WTC11 (cell line): Measurements from ENCODE around the gene MCCC1. TPM values are rescaled to one million over a fixed set of nuclear protein-coding genes. Genes with fewer than 3 reads are reported as not detected.

Source experiments
- ATAC-seq: fragments of 200-7000 bp; cut with Tn5 transposase; 2 replicates; pipeline ENCODE4 v1.10.0; 2021; ENCODE audit warnings: mild to moderate bottlenecking, moderate library complexity
- CTCF ChIA-PET: fragments of 300-600 bp; sonication (Branson Sonifier 250); formaldehyde crosslinking; loops from one replicate; lab custom pipeline; 2021; ENCODE audit warnings: antibody characterized with exemption; lab: Charles Lee
- POLR2A ChIA-PET: fragments of 350-600 bp; sonication (Branson Sonifier 250); formaldehyde crosslinking; loops from one replicate; lab custom pipeline; 2021; ENCODE audit warnings: antibody characterized with exemption; lab: Charles Lee
- DNase-seq: peaks from one replicate; pipeline ENCODE4 v3.0.0; 2021; ENCODE audit warnings: low spot score
- H3K27ac Mint-ChIP-seq: 2 replicates; pipeline ENCODE4 v1.8.0; 2021; ENCODE audit warnings: mixed read lengths
- H3K27me3 Mint-ChIP-seq: 2 replicates; pipeline ENCODE4 v1.8.0; 2021; ENCODE audit warnings: low read depth, mild to moderate bottlenecking, moderate library complexity, mixed read lengths
- H3K36me3 Mint-ChIP-seq: 2 replicates; pipeline ENCODE4 v1.8.0; 2021; ENCODE audit warnings: mixed read lengths
- H3K4me1 Mint-ChIP-seq: 2 replicates; pipeline ENCODE4 v1.8.0; 2022; ENCODE audit warnings: mixed read lengths
- H3K4me3 Mint-ChIP-seq: 2 replicates; pipeline ENCODE4 v1.8.0; 2021; ENCODE audit warnings: mild to moderate bottlenecking, moderate library complexity, mixed read lengths
- H3K9me3 Mint-ChIP-seq: 2 replicates; pipeline ENCODE4 v1.8.0; 2021; ENCODE audit warnings: mixed read lengths
- AR ChIP-seq: fragments of 250-450 bp; sonication (Bioruptor Pico); IDR thresholded peaks from 2 replicates; pipeline ENCODE4 v1.9.0; 2021; ENCODE audit warnings: mild to moderate bottlenecking
- ATF6 ChIP-seq: sonication (generic); formaldehyde crosslinking; IDR thresholded peaks from 2 replicates; pipeline ENCODE4 v1.8.1; 2023; ENCODE audit warnings: mild to moderate bottlenecking, missing genetic modification reagents
- CBFB ChIP-seq: sonication (generic); formaldehyde crosslinking; IDR thresholded peaks from 2 replicates; pipeline ENCODE4 v1.8.1; 2022; ENCODE audit warnings: mild to moderate bottlenecking, low read depth, missing genetic modification reagents
- CREB1 ChIP-seq: sonication (generic); formaldehyde crosslinking; IDR thresholded peaks from 2 replicates; pipeline ENCODE4 v1.8.0; 2023; ENCODE audit warnings: mild to moderate bottlenecking, missing genetic modification reagents
- ELF4 ChIP-seq: sonication (generic); formaldehyde crosslinking; IDR thresholded peaks from 2 replicates; pipeline ENCODE4 v1.8.1; 2022; ENCODE audit warnings: low read depth, mild to moderate bottlenecking, moderate library complexity, missing genetic modification reagents
- ESRRA ChIP-seq: sonication (generic); formaldehyde crosslinking; IDR thresholded peaks from 2 replicates; pipeline ENCODE4 v1.8.1; 2022; ENCODE audit warnings: mild to moderate bottlenecking, missing genetic modification reagents, borderline replicate concordance
- GABPB1 ChIP-seq: sonication (generic); formaldehyde crosslinking; IDR thresholded peaks from 2 replicates; pipeline ENCODE4 v1.8.1; 2023; ENCODE audit warnings: mild to moderate bottlenecking, missing genetic modification reagents
- GTF2I ChIP-seq: fragments of 250-450 bp; sonication (Bioruptor Pico); conservative IDR thresholded peaks from 2 replicates; pipeline ENCODE4 v1.4.0; 2021; ENCODE audit warnings: mild to moderate bottlenecking
- MAX ChIP-seq: sonication (generic); formaldehyde crosslinking; IDR thresholded peaks from 2 replicates; pipeline ENCODE4 v1.8.0; 2022; ENCODE audit warnings: mild to moderate bottlenecking, missing genetic modification reagents
- MLX ChIP-seq: sonication (generic); formaldehyde crosslinking; IDR thresholded peaks from 2 replicates; pipeline ENCODE4 v1.8.1; 2023; ENCODE audit warnings: mild to moderate bottlenecking, missing genetic modification reagents, moderate library complexity
- MXD4 ChIP-seq: fragments of 250-450 bp; sonication (Bioruptor Pico); IDR thresholded peaks from 2 replicates; pipeline ENCODE4 v1.8.0; 2021; ENCODE audit warnings: mild to moderate bottlenecking, moderate library complexity, borderline replicate concordance
- NR1H2 ChIP-seq: sonication (generic); formaldehyde crosslinking; IDR thresholded peaks from 2 replicates; pipeline ENCODE4 v1.9.0; 2021; ENCODE audit warnings: mild to moderate bottlenecking, moderate library complexity, missing genetic modification reagents
- NR3C1 ChIP-seq: sonication (generic); formaldehyde crosslinking; conservative IDR thresholded peaks from 2 replicates; pipeline ENCODE4 v1.8.1; 2023; ENCODE audit warnings: low read depth, mild to moderate bottlenecking, missing genetic modification reagents
- SP1 ChIP-seq: sonication (generic); formaldehyde crosslinking; conservative IDR thresholded peaks from 2 replicates; pipeline ENCODE4 v1.8.1; 2022; ENCODE audit warnings: missing genetic modification reagents
- TEAD4 ChIP-seq: sonication (generic); formaldehyde crosslinking; IDR thresholded peaks from 2 replicates; pipeline ENCODE4 v1.8.0; 2022; ENCODE audit warnings: mild to moderate bottlenecking, missing genetic modification reagents
- ZBTB43 ChIP-seq: sonication (generic); formaldehyde crosslinking; IDR thresholded peaks from 2 replicates; pipeline ENCODE4 v1.8.1; 2023; ENCODE audit warnings: mild to moderate bottlenecking, missing genetic modification reagents
- ZMAT4 ChIP-seq: fragments of 250-450 bp; sonication (Bioruptor Pico); IDR thresholded peaks from 2 replicates; pipeline ENCODE4 v1.9.0; 2021; ENCODE audit warnings: mild to moderate bottlenecking
- ZNF232 ChIP-seq: sonication (generic); formaldehyde crosslinking; IDR thresholded peaks from 2 replicates; pipeline ENCODE4 v1.8.0; 2022; ENCODE audit warnings: mild to moderate bottlenecking, missing genetic modification reagents
- ZNF263 ChIP-seq: sonication (generic); formaldehyde crosslinking; IDR thresholded peaks from 2 replicates; pipeline ENCODE4 v1.8.1; 2022; ENCODE audit warnings: low read depth, mild to moderate bottlenecking, moderate library complexity, missing genetic modification reagents
- ZNF281 ChIP-seq: sonication (generic); formaldehyde crosslinking; IDR thresholded peaks from 2 replicates; pipeline ENCODE4 v1.8.0; 2023; ENCODE audit warnings: mild to moderate bottlenecking, missing genetic modification reagents
- ZNF416 ChIP-seq: fragments of 250-450 bp; sonication (Bioruptor Pico); IDR thresholded peaks from 2 replicates; pipeline ENCODE4 v1.9.0; 2021; ENCODE audit warnings: mild to moderate bottlenecking, inconsistent platforms
- ZNF425 ChIP-seq: fragments of 250-450 bp; sonication (Bioruptor Pico); conservative IDR thresholded peaks from 2 replicates; pipeline ENCODE4 v1.9.0; 2021; ENCODE audit warnings: mild to moderate bottlenecking
- total RNA-seq: library from RNA; stranded (reverse); gene quantifications from 3 replicates; pipeline ENCODE4 v1.2.3, GENCODE V29; 2021

MCCC1 gene
- total RNA-seq, 1 experiment from 2014 or later: 19.5 TPM

GRCh38 chr3:183092256-183092655 is 7.0 kb downstream of the MCCC1 start (continued):
- TF ChIP-seq ZBTB43 (no peak), MXD4 (CRISPR knock-in tag) (no peak), CREB1 (no peak), ZNF232 (CRISPR knock-in tag) (no peak), ZNF281 (CRISPR knock-in tag) (no peak)
- TF ChIP-seq, all 79 proteins: peak for 0

GRCh38 chr3:183087184-183087583 is 12.1 kb downstream of the MCCC1 start:
- no peaks in the 10 kb centered on the region for H3K9me3 Mint-ChIP-seq
- POLR2A ChIA-PET: no interaction called here
- ATAC-seq: no peak
- no peak overlapping the region for H3K27ac Mint-ChIP-seq
- 0 out of 2 replicates have a peak, but pooled peaks cover 8% of the 10 kb centered on the region for H3K4me1 Mint-ChIP-seq
- TF ChIP-seq NR1H2 (no peak), CBFB (no peak), ATF6 (CRISPR knock-in tag) (no peak), ELF4 (CRISPR knock-in tag) (no peak), TEAD4 (no peak), ZNF425 (no peak), SP1 (CRISPR knock-in tag) (no peak), NR3C1 (no peak), AR (CRISPR knock-in tag) (no peak), ZNF416 (no peak), MLX (no peak), ZMAT4 (CRISPR knock-in tag) (no peak), GTF2I (CRISPR knock-in tag) (no peak), ESRRA (CRISPR knock-in tag) (no peak), GABPB1 (CRISPR knock-in tag) (no peak), ZNF263 (CRISPR knock-in tag) (no peak), MAX (no peak)
- TF ChIP-seq, all 79 proteins: peak for 0
- Mint-ChIP-seq H3K36me3 (peaks cover 34% of the 10 kb centered on the region), H3K4me3 (no peak overlapping the region), H3K27me3 (no peaks in the 10 kb centered on the region)
- CTCF ChIA-PET: interaction anchor here (0.6 to 4.1 kb wide), 5 partner anchors 10 to 1854 kb away, joined by 4 to 45 read pairs (median 8); partner anchors contain the start of gene MCCC1
- DNase-seq: no peak
